ENCODE measurements around the gene ZNF468.

GRCh38 chr19:52896431-52897137, 39.2 kb upstream of the ZNF468 start:
- TF ChIP-seq POLR2A (IDR thresholded peaks at IDR 0.05; ENCODE audit: low read depth, low read length) (no peak), IRF3 (IDR thresholded peaks at IDR 0.05) (no peak), CTCF (IDR thresholded peaks at IDR 0.05 in 2 of 3, conservative IDR thresholded peaks at IDR 0.05 in 1 of 3; ENCODE audit: control insufficient read depth in 2 of 3, extremely low read depth in 1 of 3, insufficient read depth in 1 of 3, low read depth in 3 of 3, low read length in 3 of 3) (no peak), ZNF274 (IDR thresholded peaks at IDR 0.05; ENCODE audit: insufficient read depth, insufficient read length) (no peak), REST (IDR thresholded peaks at IDR 0.05; ENCODE audit: low read depth, low read length) (no peak), EP300 (IDR thresholded peaks at IDR 0.05; ENCODE audit: borderline replicate concordance in 1 of 2, control insufficient read depth in 1 of 2, low read depth in 2 of 2, low read length in 2 of 2) (no peak), RELA (IDR thresholded peaks at IDR 0.05; ENCODE audit: borderline replicate concordance, partially characterized antibody) (no peak), KDM1A (IDR thresholded peaks at IDR 0.05; ENCODE audit: borderline replicate concordance) (no peak), BCL3 (IDR thresholded peaks at IDR 0.05; ENCODE audit: borderline replicate concordance, insufficient read depth, low read depth, low read length, poor library complexity, severe bottlenecking) (no peak)
